Body of pancreas (tissue), 4 donors: ENCODE results near the gene YIF1B. TPM values are rescaled to one million over a fixed set of nuclear protein-coding genes. Genes with fewer than 3 reads are reported as not detected.

Source experiments
- ATAC-seq: fragments of 150-250 bp; one replicate; pipeline ENCODE4 v1.9.1; 2016
- DNase-seq, 4 donors: peaks; one replicate each; pipeline ENCODE4 v3.0.0-alpha.2; 2019
- H3K27ac ChIP-seq, 4 donors: fragments of 200-600 bp; sonication (generic); 1 replicate in 3 of 4; 2 replicates in 1 of 4; pipeline versions ENCODE4 v1.5.1 to v1.6.1; 2016 to 2019; ENCODE audit warnings: mild to moderate bottlenecking in 1 of 4, mixed read lengths in 1 of 4, moderate library complexity in 1 of 4
- H3K27me3 ChIP-seq, 2 donors: fragments of 200-600 bp; sonication (generic); one replicate each; pipeline ENCODE4 v1.6.0; 2016; ENCODE audit warnings: mild to moderate bottlenecking in 1 of 2
- H3K36me3 ChIP-seq, 2 donors: fragments of 200-600 bp; sonication (generic); replicated peaks in 1 of 2; 2 replicates each; pipeline ENCODE4 v1.5.1; 2016; ENCODE audit warnings: low read depth in 2 of 2; ENCODE audit not compliant: insufficient read depth in 1 of 2
- H3K4me1 ChIP-seq: fragments of 200-600 bp; sonication (generic); one replicate; pipeline ENCODE4 v1.6.0; 2016
- H3K4me3 ChIP-seq, 2 donors: fragments of 200-600 bp; sonication (generic); 1 replicate in 1 of 2; 2 replicates in 1 of 2; pipeline ENCODE4 v1.5.1; 2016 to 2019
- H3K9me3 ChIP-seq, 3 donors: fragments of 200-600 bp; sonication (generic); 1 replicate in 2 of 3; 2 replicates in 1 of 3; pipeline ENCODE4 v1.5.1; 2016
- POLR2A ChIP-seq, 3 donors: fragments of 450-650 bp; IDR thresholded peaks; one replicate each; pipeline ENCODE4 v1.6.1; 2016; ENCODE audit warnings: antibody characterized with exemption in 3 of 3, mild to moderate bottlenecking in 2 of 3
- WGBS, 2 donors: methylation state at CpG; one replicate each; pipeline ENCODE4 v1.1.5; 2017; 5-methylcytosine and 5-hydroxymethylcytosine counted together
- intact Hi-C: fragments of 100-400 bp; cut with DNase I; formaldehyde crosslinking; loops from one replicate; pipeline ENCODE4 v1.15.1; 2023
- total RNA-seq, 2 donors: library from RNA; depleted of rRNA; stranded (reverse); fragments of >200 nt; gene quantifications; one replicate each; pipeline ENCODE4 v1.1.0, GENCODE V29; 2016
- TF ChIP-seq, protein P1 (sequence below), 7 experiments: fragments of 450-650 bp in 4 of 7; fragments of 200-600 bp in 3 of 7; sonication (generic) in 3 of 7; IDR thresholded peaks; one replicate each; pipeline ENCODE4 v1.5.1; 2016 to 2019; ENCODE audit warnings: antibody characterized with exemption in 7 of 7

Gene YIF1B
- total RNA-seq, 2 donors from 2014 or later = 8.2 to 22.3 TPM

DNA sequence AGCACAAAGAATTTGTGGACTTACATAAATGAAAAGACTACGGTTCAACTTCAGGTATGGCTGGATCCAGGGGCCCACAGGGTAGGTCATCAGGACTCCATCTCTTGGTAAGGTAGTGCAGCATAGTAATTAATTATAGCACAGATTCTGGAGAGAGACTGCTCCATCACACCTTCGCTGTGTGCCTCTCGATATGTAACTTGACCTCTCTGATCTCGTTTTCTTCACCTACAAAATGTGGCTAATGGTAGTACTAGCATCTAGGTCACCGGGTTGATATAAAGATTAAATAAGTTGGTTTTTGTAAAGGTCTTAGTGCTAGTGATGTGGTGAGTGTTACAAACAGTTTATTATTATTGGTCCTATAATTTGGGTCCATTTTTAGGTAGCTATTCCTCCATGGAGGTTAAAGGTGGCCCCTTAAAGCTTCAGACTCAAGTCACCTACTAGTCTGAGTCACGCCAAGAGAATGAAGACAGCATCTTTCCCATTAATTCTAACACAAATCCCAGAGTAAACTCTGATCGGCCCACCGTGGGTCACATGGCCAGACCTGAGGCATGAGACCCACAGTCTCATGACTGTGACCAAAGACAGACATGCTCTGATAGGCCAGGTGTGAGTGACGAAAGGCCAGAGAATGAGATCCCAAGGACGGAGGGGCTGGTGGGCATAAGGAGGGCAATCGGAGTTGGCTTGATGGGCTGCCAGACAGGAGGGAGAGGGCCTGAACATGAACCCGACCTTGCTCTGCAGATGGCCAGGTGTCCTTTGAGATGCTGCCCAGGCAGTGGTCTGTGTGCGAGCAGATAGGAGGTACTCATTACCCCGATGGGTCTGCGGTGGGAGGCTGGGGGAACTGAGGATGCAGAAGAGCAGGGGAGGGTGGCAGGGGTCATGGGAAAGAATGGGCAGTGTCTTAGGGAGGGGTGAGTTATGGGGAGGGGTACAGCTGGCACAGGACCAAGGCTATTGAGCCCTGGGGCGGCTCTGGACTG, 40.3 kb upstream of the YIF1B start:
- intact Hi-C loops = no loop called here
- Histone ChIP-seq H3K9me3 (no peaks in the 10 kb centered on the region), H3K27ac (no peak overlapping the region), H3K36me3 (no peaks in the 10 kb centered on the region), H3K4me1 (no peaks in the 10 kb centered on the region), H3K27me3 (peaks cover 0 to 5% of the 10 kb centered on the region in 2 donors), H3K4me3 (no peak overlapping the region)
- TF ChIP-seq, protein P1, sequence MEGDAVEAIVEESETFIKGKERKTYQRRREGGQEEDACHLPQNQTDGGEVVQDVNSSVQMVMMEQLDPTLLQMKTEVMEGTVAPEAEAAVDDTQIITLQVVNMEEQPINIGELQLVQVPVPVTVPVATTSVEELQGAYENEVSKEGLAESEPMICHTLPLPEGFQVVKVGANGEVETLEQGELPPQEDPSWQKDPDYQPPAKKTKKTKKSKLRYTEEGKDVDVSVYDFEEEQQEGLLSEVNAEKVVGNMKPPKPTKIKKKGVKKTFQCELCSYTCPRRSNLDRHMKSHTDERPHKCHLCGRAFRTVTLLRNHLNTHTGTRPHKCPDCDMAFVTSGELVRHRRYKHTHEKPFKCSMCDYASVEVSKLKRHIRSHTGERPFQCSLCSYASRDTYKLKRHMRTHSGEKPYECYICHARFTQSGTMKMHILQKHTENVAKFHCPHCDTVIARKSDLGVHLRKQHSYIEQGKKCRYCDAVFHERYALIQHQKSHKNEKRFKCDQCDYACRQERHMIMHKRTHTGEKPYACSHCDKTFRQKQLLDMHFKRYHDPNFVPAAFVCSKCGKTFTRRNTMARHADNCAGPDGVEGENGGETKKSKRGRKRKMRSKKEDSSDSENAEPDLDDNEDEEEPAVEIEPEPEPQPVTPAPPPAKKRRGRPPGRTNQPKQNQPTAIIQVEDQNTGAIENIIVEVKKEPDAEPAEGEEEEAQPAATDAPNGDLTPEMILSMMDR (IDR thresholded peaks at IDR 0.05) = no peak
- TF ChIP-seq POLR2A (IDR thresholded peaks at IDR 0.05) = no peak
- 50 to 61% methylated on average over 16 of the region's 16 CpGs for WGBS, 2 donors
- ATAC-seq = no peak
- DNase-seq = no peak

DNA sequence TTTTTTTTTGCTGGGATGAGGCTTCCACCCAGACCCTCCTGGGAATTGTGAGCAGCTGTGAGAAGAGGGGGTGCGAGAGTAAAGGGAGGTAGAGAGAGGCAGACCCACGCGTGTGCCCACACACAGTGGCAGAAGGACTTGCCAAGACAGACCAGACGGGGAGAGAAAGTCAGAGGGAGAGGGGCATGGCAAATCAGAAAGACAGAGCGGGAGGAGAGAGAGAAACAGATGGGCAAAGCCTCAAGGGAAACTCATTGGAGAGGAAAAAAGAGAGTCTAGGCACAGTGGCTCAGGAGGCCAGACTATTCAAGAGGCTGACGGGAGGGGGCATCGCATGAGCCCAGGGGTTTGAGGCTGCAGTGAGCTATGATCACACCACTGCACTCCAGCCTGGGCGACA, 36.9 kb upstream of the YIF1B start:
- 60 to 61% methylated on average over 8 of the region's 8 CpGs for WGBS, 2 donors
- no peaks in the 10 kb centered on the region for H3K27me3 ChIP-seq
- H3K4me1 ChIP-seq = no peaks in the 10 kb centered on the region
- H3K36me3 ChIP-seq = no peaks in the 10 kb centered on the region
- H3K27ac ChIP-seq = no peak overlapping the region
- DNase-seq (no peak), ATAC-seq (no peak)
- TF ChIP-seq, protein P1 (IDR thresholded peaks at IDR 0.05) = no peak
- no peak for TF ChIP-seq POLR2A (IDR thresholded peaks at IDR 0.05)
- no peaks in the 10 kb centered on the region for H3K9me3 ChIP-seq
- no peak overlapping the region for H3K4me3 ChIP-seq
- intact Hi-C loops = no loop called here

DNA sequence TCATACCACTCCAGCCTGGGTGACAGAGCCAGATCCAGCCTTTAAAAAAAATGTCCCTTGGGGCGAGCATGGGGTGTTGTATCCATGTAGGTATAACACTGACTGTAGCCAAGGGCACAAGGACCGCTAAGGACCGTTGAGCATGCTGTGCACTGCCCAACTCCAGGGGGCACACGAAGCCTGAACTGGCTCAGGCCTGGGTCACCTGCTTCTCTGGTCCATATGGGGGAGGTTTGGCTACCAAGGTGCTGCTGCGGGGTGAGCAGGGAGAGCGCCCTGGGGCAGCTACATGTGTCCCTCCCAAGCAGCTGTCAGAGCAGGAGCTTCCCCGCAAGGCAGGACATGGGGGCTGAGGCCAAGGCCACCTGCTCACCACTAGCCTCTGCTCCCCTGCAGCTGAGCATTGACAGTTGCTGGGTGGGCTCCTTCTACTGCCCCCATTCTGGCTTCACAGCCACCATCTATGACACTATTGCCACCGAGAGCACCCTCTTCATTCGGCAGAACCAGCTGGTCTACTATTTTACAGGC, 36.2 kb upstream of the YIF1B start:
- Histone ChIP-seq H3K36me3 (no peaks in the 10 kb centered on the region), H3K9me3 (no peaks in the 10 kb centered on the region), H3K27ac (no peak overlapping the region), H3K27me3 (no peaks in the 10 kb centered on the region), H3K4me3 (no peak overlapping the region), H3K4me1 (no peaks in the 10 kb centered on the region)
- intact Hi-C loops = no loop called here
- TF ChIP-seq, protein P1 (IDR thresholded peaks at IDR 0.05) = no peak
- no peak for TF ChIP-seq POLR2A (IDR thresholded peaks at IDR 0.05)
- 57 to 61% methylated on average over 6 to 9 of the region's 9 CpGs for WGBS, 2 donors
- ATAC-seq (no peak), DNase-seq (no peak)

DNA sequence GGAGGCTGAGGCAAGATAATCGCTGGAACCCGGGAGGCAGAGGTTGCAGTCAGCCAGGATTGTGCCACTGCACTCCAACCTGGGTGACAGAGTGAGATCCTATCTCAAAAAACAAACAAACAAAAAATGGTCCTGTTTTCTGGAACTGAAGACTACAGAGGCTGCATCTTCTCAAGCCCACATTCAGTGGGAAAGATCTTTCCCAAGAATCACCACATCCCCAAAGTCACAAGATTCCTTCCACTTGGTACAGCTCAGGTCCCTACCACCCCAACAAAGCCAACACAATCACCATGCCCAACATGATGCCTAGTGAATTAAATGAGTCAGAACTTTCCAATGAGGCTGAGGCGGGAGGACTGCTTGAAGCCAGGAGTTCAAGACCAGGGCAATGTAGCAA, 35.1 kb upstream of the YIF1B start:
- intact Hi-C loops = no loop called here
- 69 to 72% methylated on average over 3 of the region's 3 CpGs for WGBS, 2 donors
- Histone ChIP-seq H3K4me1 (no peaks in the 10 kb centered on the region), H3K27ac (no peak overlapping the region), H3K36me3 (no peaks in the 10 kb centered on the region), H3K9me3 (no peaks in the 10 kb centered on the region), H3K27me3 (no peaks in the 10 kb centered on the region), H3K4me3 (no peak overlapping the region)
- ATAC-seq (no peak), DNase-seq (no peak)
- TF ChIP-seq, protein P1 (IDR thresholded peaks at IDR 0.05) = no peak
- TF ChIP-seq POLR2A (IDR thresholded peaks at IDR 0.05) = no peak
